MM.1S (cell line): ENCODE data around the gene GVQW3.

Experiments used
- CTCF ChIP-seq: fragments of 300-600 bp; sonication (generic); IDR thresholded peaks from 2 replicates; pipeline ENCODE4 v1.5.1; 2016; ENCODE audit warnings: antibody characterized with exemption, low read length, mixed read lengths
- EZH2 ChIP-seq: fragments of 300-600 bp; sonication (generic); optimal IDR thresholded peaks from 2 replicates; pipeline ENCODE3; 2017; ENCODE audit warnings: low read depth, mild to moderate bottlenecking, antibody characterized with exemption, low read length, mixed read lengths
- EZH2phosphoT487 ChIP-seq: fragments of 300-600 bp; sonication (generic); IDR thresholded peaks from 2 replicates; pipeline ENCODE4 v1.6.1; 2018; ENCODE audit warnings: antibody characterized with exemption, low read length

DNA sequence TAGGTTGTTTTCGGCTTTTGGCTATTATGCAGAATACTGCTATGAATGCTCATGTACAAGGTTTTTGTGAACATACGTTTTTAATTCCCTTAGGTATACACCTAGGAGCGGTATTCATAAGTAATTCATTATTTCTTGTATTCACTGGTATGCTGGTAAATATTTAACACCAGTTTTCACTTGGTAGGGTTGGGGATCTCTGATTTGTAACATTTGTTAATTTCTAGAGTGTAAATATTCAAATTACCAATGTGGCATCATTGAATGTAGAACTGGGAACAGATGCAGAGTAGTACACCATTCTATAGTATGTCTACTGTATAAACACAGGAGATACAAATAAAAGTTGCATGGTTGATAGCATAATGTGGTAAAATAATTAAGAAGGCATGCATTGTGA, 16.3 kb downstream of the GVQW3 start:
- TF ChIP-seq CTCF (no peak), EZH2phosphoT487 (no peak), EZH2 (no peak)
